HG03378 (cell line): ENCODE measurements around the gene CILP2.

Experiments used
- ATAC-seq: cut with Tn5 transposase; IDR thresholded peaks from one replicate; pipeline ENCODE4 v1.9.1; 2021; ENCODE audit warnings: mild to moderate bottlenecking, moderate library complexity; ENCODE audit not compliant: unreplicated experiment

Gene CILP2

GRCh38 chr19:19504754-19505668 lies 33.1 kb upstream of the CILP2 start:
- no peak for ATAC-seq

GRCh38 chr19:19505669-19506326 lies 32.3 kb upstream of the CILP2 start:
- no peak for ATAC-seq

GRCh38 chr19:19506592-19506991 lies 31.5 kb upstream of the CILP2 start:
- no peak for ATAC-seq

- ATAC-seq, result no peak
Observed at GRCh38 chr19:19507354-19507753, 30.7 kb upstream of the CILP2 start.

- no peak for ATAC-seq
Observed at GRCh38 chr19:19508217-19508616, 29.8 kb upstream of the CILP2 start.

- ATAC-seq, result no peak
Observed at GRCh38 chr19:19510432-19510831, 27.6 kb upstream of the CILP2 start.

- ATAC-seq, result no peak
Observed at GRCh38 chr19:19513682-19514081, 24.4 kb upstream of the CILP2 start.

GRCh38 chr19:19514215-19514657 lies 23.8 kb upstream of the CILP2 start:
- ATAC-seq, result no peak

GRCh38 chr19:19514881-19515641 lies 23.0 kb upstream of the CILP2 start, which contains the start of gene TSSK6:
Gene TSSK6 (minus strand): TSS chr19:19515548. CDS start chr19:19515427, 121 bp downstream.
- ATAC-seq, result no peak

GRCh38 chr19:19515642-19516519 lies 22.2 kb upstream of the CILP2 start, which contains the start of gene NDUFA13:
Gene NDUFA13 (plus strand): TSS chr19:19516225. CDS start chr19:19516239, 14 bp downstream.
- peak; percentile 77 for ATAC-seq

- ATAC-seq, result no peak
Observed at GRCh38 chr19:19517235-19517619, 20.8 kb upstream of the CILP2 start.

- no peak for ATAC-seq
Observed at GRCh38 chr19:19520989-19521388, 17.1 kb upstream of the CILP2 start.

GRCh38 chr19:19523177-19523576 lies 14.9 kb upstream of the CILP2 start:
- ATAC-seq, result no peak

- ATAC-seq, result no peak
Observed at GRCh38 chr19:19524053-19524452, 14.0 kb upstream of the CILP2 start.

- no peak for ATAC-seq
Observed at GRCh38 chr19:19525611-19526380, 12.3 kb upstream of the CILP2 start.

- ATAC-seq, result no peak
Observed at GRCh38 chr19:19526581-19527370, 11.3 kb upstream of the CILP2 start.

- no peak for ATAC-seq
Observed at GRCh38 chr19:19527371-19527656, 10.8 kb upstream of the CILP2 start.

- no peak for ATAC-seq
Observed at GRCh38 chr19:19527674-19528625, 10.1 kb upstream of the CILP2 start.
